Measurements from ENCODE around the gene SDF4. TPM values are rescaled to one million over a fixed set of nuclear protein-coding genes. Genes with fewer than 3 reads are reported as not detected.

Gene SDF4
- total RNA-seq, 2 donors from 2014 or later = 157 to 230 TPM

DNA sequence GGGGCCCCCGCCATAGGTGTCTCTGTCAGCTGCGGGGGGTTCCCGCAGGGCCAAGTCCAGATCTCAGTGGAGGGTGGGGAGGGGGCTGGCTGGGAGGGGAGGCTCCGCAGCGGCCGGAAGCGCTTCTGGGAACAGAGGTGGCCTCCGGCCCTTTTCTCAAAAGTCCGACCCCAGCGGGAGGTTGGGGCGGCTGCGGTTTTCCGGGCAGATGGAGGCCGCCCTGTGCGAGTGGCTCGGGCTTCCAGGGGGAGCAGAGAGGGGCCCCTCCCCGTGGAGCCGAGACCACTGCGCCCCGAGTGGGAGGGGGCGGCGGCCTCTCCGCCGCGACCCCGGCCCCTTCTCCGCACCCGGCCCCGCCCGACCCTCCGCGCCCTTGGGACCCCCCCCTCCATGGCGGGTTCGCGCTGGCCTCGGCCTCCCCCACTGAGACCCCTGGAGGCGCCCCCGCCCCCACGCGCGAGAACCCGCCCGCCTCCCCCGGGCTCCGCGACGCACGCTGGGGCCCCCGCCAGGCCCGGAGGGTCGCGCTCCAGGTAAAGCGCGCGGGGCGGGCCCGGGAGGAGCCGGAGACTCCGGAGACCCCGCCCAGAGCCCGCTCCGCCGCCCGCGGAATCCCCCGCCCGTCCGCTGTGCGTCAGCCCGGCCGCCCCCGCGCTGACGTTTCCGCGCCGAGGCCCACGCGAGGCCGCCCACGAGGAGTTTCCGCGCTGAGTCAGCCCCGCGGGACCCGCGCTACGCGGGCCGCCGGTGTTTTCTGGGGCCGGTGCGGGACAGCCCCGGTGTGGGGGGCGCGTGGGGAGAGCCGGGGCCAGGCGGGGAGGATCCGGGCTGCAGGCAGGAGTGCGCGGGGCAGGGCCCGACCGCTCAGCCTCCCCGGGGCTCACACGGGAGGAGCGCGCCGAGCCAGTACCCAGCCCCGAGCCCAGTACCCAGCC lies 30.7 kb downstream of the SDF4 start:
- TF ChIP-seq, protein P1, sequence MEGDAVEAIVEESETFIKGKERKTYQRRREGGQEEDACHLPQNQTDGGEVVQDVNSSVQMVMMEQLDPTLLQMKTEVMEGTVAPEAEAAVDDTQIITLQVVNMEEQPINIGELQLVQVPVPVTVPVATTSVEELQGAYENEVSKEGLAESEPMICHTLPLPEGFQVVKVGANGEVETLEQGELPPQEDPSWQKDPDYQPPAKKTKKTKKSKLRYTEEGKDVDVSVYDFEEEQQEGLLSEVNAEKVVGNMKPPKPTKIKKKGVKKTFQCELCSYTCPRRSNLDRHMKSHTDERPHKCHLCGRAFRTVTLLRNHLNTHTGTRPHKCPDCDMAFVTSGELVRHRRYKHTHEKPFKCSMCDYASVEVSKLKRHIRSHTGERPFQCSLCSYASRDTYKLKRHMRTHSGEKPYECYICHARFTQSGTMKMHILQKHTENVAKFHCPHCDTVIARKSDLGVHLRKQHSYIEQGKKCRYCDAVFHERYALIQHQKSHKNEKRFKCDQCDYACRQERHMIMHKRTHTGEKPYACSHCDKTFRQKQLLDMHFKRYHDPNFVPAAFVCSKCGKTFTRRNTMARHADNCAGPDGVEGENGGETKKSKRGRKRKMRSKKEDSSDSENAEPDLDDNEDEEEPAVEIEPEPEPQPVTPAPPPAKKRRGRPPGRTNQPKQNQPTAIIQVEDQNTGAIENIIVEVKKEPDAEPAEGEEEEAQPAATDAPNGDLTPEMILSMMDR (IDR thresholded peaks at IDR 0.05) = no peak
- H3K4me3 ChIP-seq = peak overlapping the region; percentile 69
- no peak for ATAC-seq (ENCODE audit: insufficient number of reproducible peaks, low FRiP score, low read depth)
- no peaks in the 10 kb centered on the region for H3K9me3 ChIP-seq
- DNase-seq (ENCODE audit: low spot score) = no peak
- H3K27ac ChIP-seq = no peak overlapping the region
- peaks cover 2 to 12% of the 10 kb centered on the region in 2 donors for H3K4me1 ChIP-seq (ENCODE audit: control insufficient read depth in 1 of 2, low read depth in 2 of 2)
- peaks cover 4% of the 10 kb centered on the region for H3K27me3 ChIP-seq (replicated peaks; ENCODE audit: insufficient read depth)
- no peaks in the 10 kb centered on the region for H3K36me3 ChIP-seq

DNA sequence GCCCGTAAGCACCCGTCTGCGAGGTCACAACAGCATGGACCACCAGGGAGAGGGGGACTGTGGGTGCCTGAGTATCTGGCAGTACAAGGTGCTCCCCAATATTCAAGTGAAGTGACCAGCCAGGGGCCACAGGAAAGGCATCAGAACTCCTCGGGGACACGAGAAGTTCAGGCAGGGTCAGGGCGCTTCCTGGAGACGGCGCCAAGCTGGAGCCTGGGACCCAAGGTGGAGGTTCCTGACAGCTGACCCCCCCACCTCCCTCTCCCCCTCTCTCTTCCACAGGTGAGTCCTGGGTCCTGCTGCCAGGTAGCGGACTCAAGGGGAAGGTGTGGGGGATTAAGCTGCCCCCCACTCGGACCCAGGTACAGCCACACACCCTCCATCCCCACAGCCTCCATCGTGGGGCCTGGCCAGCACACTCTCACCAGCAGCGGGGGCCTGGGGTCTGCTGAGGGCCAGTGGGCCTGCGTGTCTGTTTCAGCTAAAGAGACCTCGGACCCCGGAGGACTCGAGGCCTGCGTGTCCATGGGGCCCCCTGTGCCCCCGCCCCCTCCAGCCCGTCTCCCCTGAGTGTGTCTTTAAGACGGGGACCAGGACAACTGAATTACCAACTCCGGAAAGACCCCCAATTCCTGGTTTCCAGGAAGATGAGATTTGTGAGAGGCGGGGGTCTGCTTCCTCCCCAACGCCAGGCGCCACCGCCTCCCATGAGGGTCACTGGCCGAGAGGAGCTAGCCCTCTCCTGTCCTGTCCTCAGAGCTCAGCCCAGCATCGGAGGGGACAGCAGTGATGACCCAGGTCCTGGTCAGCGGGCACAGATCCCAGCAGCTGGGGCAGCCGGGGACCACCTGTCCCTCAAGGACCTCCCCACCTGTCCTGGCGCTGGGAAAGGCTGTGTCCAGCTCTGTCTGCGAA lies 31.6 kb downstream of the SDF4 start:
- H3K27me3 ChIP-seq (replicated peaks; ENCODE audit: insufficient read depth) = no peaks in the 10 kb centered on the region
- no peak for ATAC-seq (ENCODE audit: insufficient number of reproducible peaks, low FRiP score, low read depth)
- no peak for DNase-seq (ENCODE audit: low spot score)
- H3K36me3 ChIP-seq = no peaks in the 10 kb centered on the region
- TF ChIP-seq, protein P1 (IDR thresholded peaks at IDR 0.05) = no peak
- H3K9me3 ChIP-seq = peaks cover under 1% of the 10 kb centered on the region
- peaks cover 0 to 8% of the 10 kb centered on the region in 2 donors for H3K4me1 ChIP-seq (ENCODE audit: control insufficient read depth in 1 of 2, low read depth in 2 of 2)
- H3K4me3 ChIP-seq = peak overlapping the region; percentile 69
- H3K27ac ChIP-seq = no peak overlapping the region

- H3K27ac ChIP-seq = no peak overlapping the region
- H3K36me3 ChIP-seq = no peaks in the 10 kb centered on the region
- H3K4me1 ChIP-seq (ENCODE audit: control insufficient read depth in 1 of 2, low read depth in 2 of 2) = peaks cover 0 to 8% of the 10 kb centered on the region in 2 donors
- no peaks in the 10 kb centered on the region for H3K27me3 ChIP-seq (replicated peaks; ENCODE audit: insufficient read depth)
- ATAC-seq (ENCODE audit: insufficient number of reproducible peaks, low FRiP score, low read depth) (no peak), DNase-seq (ENCODE audit: low spot score) (no peak)
- H3K9me3 ChIP-seq = peaks cover 5% of the 10 kb centered on the region
- H3K4me3 ChIP-seq = no peak overlapping the region
- TF ChIP-seq, protein P1 (IDR thresholded peaks at IDR 0.05) = no peak
Observed at GRCh38 chr1:1199141-1199960, 32.5 kb downstream of the SDF4 start.

GRCh38 chr1:1198423-1199140 lies 33.2 kb downstream of the SDF4 start:
- peaks cover 5% of the 10 kb centered on the region for H3K9me3 ChIP-seq
- H3K27ac ChIP-seq = no peak overlapping the region
- H3K27me3 ChIP-seq (replicated peaks; ENCODE audit: insufficient read depth) = no peaks in the 10 kb centered on the region
- DNase-seq (ENCODE audit: low spot score) (no peak), ATAC-seq (ENCODE audit: insufficient number of reproducible peaks, low FRiP score, low read depth) (no peak)
- H3K4me1 ChIP-seq (ENCODE audit: control insufficient read depth in 1 of 2, low read depth in 2 of 2) = peaks cover 0 to 8% of the 10 kb centered on the region in 2 donors
- TF ChIP-seq, protein P1 (IDR thresholded peaks at IDR 0.05) = no peak
- H3K4me3 ChIP-seq = no peak overlapping the region
- no peaks in the 10 kb centered on the region for H3K36me3 ChIP-seq
